HepG2 (cell line): ENCODE data around the gene GZF1. TPM values are rescaled to one million over a fixed set of nuclear protein-coding genes. Genes with fewer than 3 reads are reported as not detected.
A peak's percentile ranks its signal among the peaks of the same experiment; 100 is the strongest.

ENCODE experiments used
- ATAC-seq: fragments of 200-7000 bp; cut with Tn5 transposase; 3 replicates; pipeline ENCODE4 v1.9.1; 2020; ENCODE audit warnings: mild to moderate bottlenecking, moderate library complexity
- BruUV-seq: library from RNA; stranded (reverse); fragments of 400-500 nt; replicated peaks from 2 replicates; lab custom pipeline; 2021; lab: Mats Ljungman, UMichigan
- CTCF ChIA-PET: fragments of 300-600 bp; formaldehyde crosslinking; extraction: SDS; loops from one replicate; lab custom pipeline; 2021; ENCODE audit warnings: low total read pairs, inconsistent platforms, low intra/inter-chr PET ratio; lab: Yijun Ruan, JAX
- POLR2A ChIA-PET: fragments of 350-600 bp; sonication (Branson Sonifier 250); formaldehyde crosslinking; loops from one replicate; lab custom pipeline; 2020; ENCODE audit warnings: antibody characterized with exemption, inconsistent platforms; lab: Yijun Ruan, JAX
- DNase-seq: peaks from one replicate; pipeline ENCODE4 v3.0.0-alpha.2; 2015; ENCODE audit warnings: low spot score
- FAIRE-seq: peaks from 3 replicates; lab custom pipeline; 2011; peaks lifted over from hg19 to GRCh38; lab: Jason Lieb, UNC
- H2AFZ ChIP-seq: one replicate; pipeline ENCODE4 v1.6.1; 2011; ENCODE audit warnings: low read length, inconsistent platforms
- H3K27ac ChIP-seq: fragments of 300-600 bp; 3 replicates; pipeline ENCODE4 v1.8.0; 2011; ENCODE audit warnings: mixed run types, mild to moderate bottlenecking, mixed read lengths, low read length, inconsistent platforms; ENCODE audit not compliant: insufficient read depth; ENCODE audit errors: extremely low read length
- H3K27me3 ChIP-seq, 2 experiments: fragments of 200-600 bp in 1 of 2; 2 replicates in 1 of 2; 3 replicates in 1 of 2; pipeline versions ENCODE4 v1.6.0 to v1.8.0; 2011; ENCODE audit warnings: low read length in 2 of 2, mild to moderate bottlenecking in 2 of 2, moderate library complexity in 2 of 2, inconsistent platforms in 1 of 2; ENCODE audit not compliant: insufficient read depth in 2 of 2, control insufficient read depth in 1 of 2
- H3K36me3 ChIP-seq, 2 experiments: fragments of 200-600 bp in 1 of 2; replicated peaks in 1 of 2; 2 replicates in 1 of 2; 3 replicates in 1 of 2; pipeline versions ENCODE4 v1.5.1 to v1.8.0; 2011; ENCODE audit warnings: low read length in 2 of 2, inconsistent platforms in 1 of 2; ENCODE audit not compliant: insufficient read depth in 2 of 2, control insufficient read depth in 1 of 2
- H3K4me1 ChIP-seq: 2 replicates; pipeline ENCODE4 v1.5.1; 2012; ENCODE audit warnings: low read length, inconsistent platforms; ENCODE audit not compliant: insufficient read depth
- H3K4me2 ChIP-seq: 2 replicates; pipeline ENCODE4 v1.6.0; 2011; ENCODE audit warnings: low read depth, low read length, inconsistent platforms
- H3K4me3 ChIP-seq, 3 experiments: fragments of 200-600 bp in 1 of 3; sonication (generic), shearing (Covaris generic) in 1 of 3; replicated peaks in 1 of 3; 2 replicates each; pipeline ENCODE4 v1.5.1; 2011 to 2016; ENCODE audit warnings: low read length in 3 of 3, inconsistent platforms in 2 of 3, low read depth in 2 of 3, mild to moderate bottlenecking in 2 of 3, control low read depth in 1 of 3, mixed read lengths in 1 of 3; ENCODE audit not compliant: insufficient read depth in 1 of 3
- H3K79me2 ChIP-seq: one replicate; pipeline ENCODE4 v1.6.1; 2011; ENCODE audit warnings: low read length, inconsistent platforms; ENCODE audit not compliant: insufficient read depth
- H3K9ac ChIP-seq: 2 replicates; pipeline ENCODE4 v1.6.0; 2011; ENCODE audit warnings: mild to moderate bottlenecking, low read depth, low read length, inconsistent platforms; ENCODE audit not compliant: insufficient read depth
- H3K9me3 ChIP-seq: 2 replicates; pipeline ENCODE4 v1.5.1; 2012; ENCODE audit warnings: mild to moderate bottlenecking, low read length
- H4K20me1 ChIP-seq: 2 replicates; pipeline ENCODE4 v1.6.0; 2011; ENCODE audit warnings: inconsistent platforms, mild to moderate bottlenecking, low read length, moderate library complexity; ENCODE audit not compliant: insufficient read depth
- FLYWCH1 ChIP-seq: sonication (generic); formaldehyde crosslinking; IDR thresholded peaks from 2 replicates; pipeline ENCODE4 v1.8.1; 2023; ENCODE audit warnings: mild to moderate bottlenecking, missing genetic modification reagents
- ISX ChIP-seq: sonication (generic); formaldehyde crosslinking; conservative IDR thresholded peaks from 2 replicates; pipeline ENCODE4 v1.5.0; 2020; ENCODE audit warnings: missing genetic modification reagents
- KDM6A ChIP-seq: IDR thresholded peaks from 2 replicates; pipeline ENCODE4 v1.6.1; 2016; ENCODE audit warnings: low read depth
- LRRFIP1 ChIP-seq: sonication (generic); formaldehyde crosslinking; conservative IDR thresholded peaks from 2 replicates; pipeline ENCODE4 v1.4.0; 2020; ENCODE audit warnings: missing genetic modification reagents
- MAF1 ChIP-seq: sonication (generic); formaldehyde crosslinking; IDR thresholded peaks from 2 replicates; pipeline ENCODE4 v1.5.0; 2020; ENCODE audit warnings: missing genetic modification reagents, borderline replicate concordance
- NFIB ChIP-seq: sonication (generic); formaldehyde crosslinking; IDR thresholded peaks from 2 replicates; pipeline ENCODE4 v1.9.0; 2021; ENCODE audit warnings: missing genetic modification reagents, mild to moderate bottlenecking, borderline replicate concordance
- PREB ChIP-seq: sonication (generic); formaldehyde crosslinking; IDR thresholded peaks from 2 replicates; pipeline ENCODE4 v1.4.0; 2020; ENCODE audit warnings: missing genetic modification reagents
- SP4 ChIP-seq: sonication (generic); formaldehyde crosslinking; IDR thresholded peaks from 2 replicates; pipeline ENCODE4 v1.8.1; 2023; ENCODE audit warnings: mild to moderate bottlenecking, missing genetic modification reagents
- SPEN ChIP-seq: sonication (generic); formaldehyde crosslinking; IDR thresholded peaks from 2 replicates; pipeline ENCODE4 v1.5.1; 2020; ENCODE audit warnings: low read depth, mild to moderate bottlenecking, missing genetic modification reagents
- ZNF234 ChIP-seq: sonication (generic); formaldehyde crosslinking; conservative IDR thresholded peaks from 2 replicates; pipeline ENCODE4 v1.5.1; 2020; ENCODE audit warnings: mild to moderate bottlenecking, missing genetic modification reagents
- ZNF326 ChIP-seq: sonication (generic); formaldehyde crosslinking; IDR thresholded peaks from 2 replicates; pipeline ENCODE4 v1.4.0; 2020; ENCODE audit warnings: missing genetic modification reagents, borderline replicate concordance
- ZNF598 ChIP-seq: sonication (generic); formaldehyde crosslinking; IDR thresholded peaks from 2 replicates; pipeline ENCODE4 v1.5.1; 2020; ENCODE audit warnings: mild to moderate bottlenecking, missing genetic modification reagents, borderline replicate concordance
- ZNF775 ChIP-seq: sonication (generic); formaldehyde crosslinking; IDR thresholded peaks from 2 replicates; pipeline ENCODE4 v1.4.0; 2020; ENCODE audit warnings: missing genetic modification reagents, mild to moderate bottlenecking, moderate library complexity, borderline replicate concordance
- WGBS: methylation state at CpG from one replicate; pipeline ENCODE4 v1.1.6; 2017; ENCODE audit warnings: low lambda C conversion rate; 5-methylcytosine and 5-hydroxymethylcytosine counted together
- in situ Hi-C: cut with HindIII; loops from 2 replicates; pipeline ENCODE4 v1.10.0; 2017; ENCODE audit warnings: low pct_unique_long_range_greater_than_20kb; ENCODE audit not compliant: extremely low pct_ligation_motif_present
- intact Hi-C: fragments of 100-400 bp; cut with micrococcal nuclease; formaldehyde crosslinking; loops from one replicate; pipeline ENCODE4 v1.10.0; 2022; ENCODE audit not compliant: unreplicated experiment
- polyA plus RNA-seq, 8 experiments: library from polyadenylated mRNA; depleted of rRNA in 3 of 8; stranded (reverse) in 7 of 8; unstranded in 1 of 8; fragments of >200 nt; fragmentation: Illumina TruSeq in 4 of 8; extraction: Trizol in 4 of 8; gene quantifications; 2 replicates each; pipeline versions ENCODE4 v1.2.1 to v1.2.3, GENCODE V29; 2011 to 2016; ENCODE audit warnings: low read depth in 4 of 8, missing spikeins in 1 of 8, mixed read lengths in 1 of 8; ENCODE audit not compliant: insufficient read depth in 1 of 8
- total RNA-seq, 5 experiments: library from RNA; depleted of rRNA; stranded (reverse); fragments of >200 nt; fragmentation: Illumina TruSeq; extraction: Trizol; gene quantifications; 2 replicates each; pipeline ENCODE4 v1.2.3, GENCODE V29; 2016; ENCODE audit warnings: low read depth in 1 of 5

Gene GZF1
- total and polyA plus RNA-seq, 2 of the 13 experiments (the other 11 are each of a cell fraction or from before 2014, with no cell fraction given): 16.9 to 26.0 TPM

DNA sequence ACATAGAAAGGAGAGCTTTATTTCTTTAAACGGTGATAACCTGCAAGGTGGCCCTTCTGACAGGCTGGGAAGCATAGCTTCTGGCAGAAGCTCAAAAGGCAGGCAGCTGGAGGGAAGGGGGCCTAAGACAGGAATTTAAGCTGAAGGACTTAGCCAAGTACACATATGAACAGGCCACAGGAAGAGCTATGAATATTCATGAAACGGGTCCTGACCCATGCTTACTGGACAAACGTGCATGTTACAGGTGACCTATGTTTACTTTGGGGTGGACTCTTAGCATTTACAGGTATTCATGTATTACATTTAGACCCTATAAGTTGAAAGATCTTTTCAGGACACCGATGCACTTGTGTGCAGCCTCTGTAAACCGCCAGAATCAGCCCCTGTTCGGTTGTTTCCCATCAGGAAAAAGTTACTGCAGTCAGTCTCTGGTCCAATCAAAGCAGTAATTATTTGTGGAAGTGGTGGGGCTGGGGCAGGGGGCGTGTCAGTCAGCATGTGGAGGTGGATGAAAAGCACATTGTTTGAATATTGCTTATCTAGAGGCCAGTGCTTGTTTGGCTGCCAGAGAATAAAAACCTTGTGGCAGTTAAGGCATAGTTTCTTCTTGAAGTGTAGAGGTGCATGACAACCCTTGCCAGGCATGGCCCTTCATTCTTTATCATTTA is 2.9 kb upstream of the GZF1 start (continued):
- TF ChIP-seq ISX (CRISPR knock-in tag) (no peak), FLYWCH1 (no peak), SP4 (no peak), MAF1 (CRISPR knock-in tag) (no peak), ZNF598 (CRISPR knock-in tag) (no peak), PREB (CRISPR knock-in tag) (no peak), KDM6A (CRISPR knock-in tag) (no peak), LRRFIP1 (CRISPR knock-in tag) (no peak; the same call in 1 of the 2 replicates), ZNF234 (CRISPR knock-in tag) (no peak)

GRCh38 chr20:23360531-23360930 is 1.5 kb upstream of the GZF1 start:
- Histone ChIP-seq H3K27ac (peak overlapping the region; percentile 93), H2AFZ (no peak overlapping the region), H3K9me3 (no peaks in the 10 kb centered on the region), H3K79me2 (peaks cover 33% of the 10 kb centered on the region), H3K27me3 (no peaks in the 10 kb centered on the region; a peak in 1 of 5 replicates), H3K4me1 (peaks cover 51% of the 10 kb centered on the region), H4K20me1 (peaks cover 9% of the 10 kb centered on the region; the same call in 1 of the 2 replicates), H3K36me3 (peaks cover 11 to 13% of the 10 kb centered on the region in 2 experiments), H3K4me2 (peak overlapping the region; percentile 92), H3K4me3 (peak overlapping the region; percentile 69 to 87 (median 82); a peak in 5 of 6 replicates), H3K9ac (peak overlapping the region; percentile 96)
- in situ Hi-C loops: no loop called here
- WGBS: 80% methylated on average over 1 of the region's 1 CpG
- CTCF ChIA-PET: no interaction called here
- no peak for FAIRE-seq
- POLR2A ChIA-PET: interaction anchor here (1.5 to 4.6 kb wide), 7 partner anchors 10 to 782 kb away, joined by 3 to 145 read pairs (median 6); partner anchors contain the start of gene NXT1
- TF ChIP-seq ZNF326 (CRISPR knock-in tag): no peak
- TF ChIP-seq ZNF775 (CRISPR knock-in tag): peak; percentile 23; the same call in 1 of the 2 replicates
- TF ChIP-seq NFIB (CRISPR knock-in tag): no peak
- no peak for TF ChIP-seq SPEN (CRISPR knock-in tag)
- no peak for DNase-seq
- no peak for ATAC-seq
- intact Hi-C loops: loop anchor here (5.0 kb wide), 1 partner anchor 247 kb away; the partner anchor contains the start of gene CST9
- BruUV-seq: no TSS peak
